SKM-1 treated with dmso at 0.1 percent for 144 hours (cell line): Measurements from ENCODE around the gene DYRK4.
A peak's percentile ranks its signal among the peaks of the same experiment; 100 is the strongest.

ENCODE experiments used
- DNase-seq: peaks from one replicate; lab custom pipeline; 2025; ENCODE audit not compliant: unreplicated experiment; lab: John Stamatoyannopoulos, UW

DYRK4 gene

DNA sequence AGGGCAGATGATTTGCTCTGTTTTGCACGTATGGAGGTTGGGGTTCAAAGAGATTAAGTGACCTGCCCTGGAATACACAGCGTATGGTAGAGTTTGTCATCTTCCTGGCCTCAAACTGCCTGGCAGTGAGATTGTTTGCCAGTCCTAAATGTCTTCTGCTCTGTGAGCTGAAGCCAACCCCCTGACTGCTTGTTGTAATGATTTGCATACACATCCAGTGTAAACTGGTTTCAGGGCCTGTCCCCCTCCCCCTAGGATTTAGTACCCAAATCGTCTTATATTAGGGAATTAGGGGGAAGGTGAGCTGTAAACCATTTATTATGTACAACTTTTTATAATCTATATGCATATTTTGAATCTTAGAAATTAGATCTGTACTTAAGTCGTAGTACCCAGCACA, 48.5 kb downstream of the DYRK4 start:
- no peak for DNase-seq

DNA sequence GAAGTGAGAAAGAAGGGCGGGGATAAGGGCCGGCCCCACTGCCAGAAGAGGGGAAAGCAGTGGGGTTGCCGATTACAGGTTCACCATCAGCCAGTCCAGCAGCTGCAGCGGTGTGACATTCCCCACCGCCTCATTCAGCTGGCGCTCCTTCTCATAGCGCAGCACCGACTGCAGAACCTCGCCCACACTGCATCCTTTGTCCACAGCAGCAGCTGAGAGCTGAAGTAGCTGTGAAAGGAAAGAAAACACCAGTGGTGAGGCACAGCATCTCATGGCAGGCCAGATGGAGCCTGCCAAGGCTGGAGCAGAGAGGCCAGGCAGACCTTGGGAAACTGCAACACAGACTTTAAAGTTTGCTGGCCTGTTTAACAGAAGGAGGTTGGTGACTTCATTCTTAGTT, 53.7 kb downstream of the DYRK4 start:
- no peak for DNase-seq

DNA sequence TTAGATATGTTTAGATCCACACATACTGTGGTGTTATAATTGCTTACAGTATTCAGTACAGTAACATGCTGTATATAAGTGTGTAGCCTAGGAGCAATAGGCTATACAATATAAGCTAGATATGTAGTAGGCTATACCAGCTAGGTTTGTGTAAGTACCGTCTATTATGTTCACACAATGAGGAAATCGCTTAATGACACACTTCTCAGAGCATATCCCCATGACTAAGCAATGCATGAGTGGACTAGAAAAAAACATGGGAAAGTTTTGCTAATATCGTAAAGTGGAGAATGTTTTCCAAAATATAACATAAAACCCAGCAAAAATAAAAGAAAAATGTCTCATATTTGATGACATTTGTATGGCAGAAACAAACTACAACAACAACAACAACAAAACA, 59.5 kb downstream of the DYRK4 start:
- no peak for DNase-seq

DNA sequence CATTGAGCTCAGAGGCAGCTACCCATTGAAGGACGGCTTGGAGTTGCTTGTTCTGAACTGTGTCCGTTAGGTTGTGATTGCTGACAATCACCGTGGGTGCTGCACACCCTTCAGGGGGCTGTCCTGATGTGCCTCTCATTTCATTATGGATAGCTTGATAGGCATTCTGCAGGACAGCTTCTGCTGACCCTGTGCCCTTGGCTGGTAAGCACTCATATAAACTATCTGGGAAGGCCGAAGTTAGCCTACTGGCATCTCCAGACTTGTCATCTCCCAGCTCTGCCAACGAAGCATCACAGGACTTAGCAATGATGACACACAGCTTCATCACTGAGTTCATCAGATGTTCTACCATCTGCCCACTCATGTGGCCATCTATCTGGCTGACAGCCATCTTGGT, 64.5 kb downstream of the DYRK4 start:
- no peak for DNase-seq

DNA sequence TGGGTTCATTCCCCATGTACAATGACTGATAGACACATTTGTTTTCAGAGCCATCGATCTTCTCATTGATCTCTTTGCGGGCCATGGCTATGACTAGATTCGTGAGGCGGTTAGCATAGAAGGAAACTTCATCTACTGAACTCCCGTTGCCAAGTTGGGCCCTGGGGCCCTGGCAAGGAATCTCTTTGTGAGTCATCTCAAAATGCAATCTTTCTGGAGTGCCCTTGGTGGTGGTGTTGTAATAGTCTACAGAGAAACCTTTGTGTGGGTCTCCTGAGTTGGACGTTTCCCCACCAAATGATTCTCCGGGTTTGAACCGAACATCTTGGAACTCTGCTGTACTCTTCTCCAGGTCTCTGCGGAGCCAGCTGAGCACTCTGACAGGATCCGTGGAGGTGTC, 66.4 kb downstream of the DYRK4 start:
- DNase-seq = no peak

DNA sequence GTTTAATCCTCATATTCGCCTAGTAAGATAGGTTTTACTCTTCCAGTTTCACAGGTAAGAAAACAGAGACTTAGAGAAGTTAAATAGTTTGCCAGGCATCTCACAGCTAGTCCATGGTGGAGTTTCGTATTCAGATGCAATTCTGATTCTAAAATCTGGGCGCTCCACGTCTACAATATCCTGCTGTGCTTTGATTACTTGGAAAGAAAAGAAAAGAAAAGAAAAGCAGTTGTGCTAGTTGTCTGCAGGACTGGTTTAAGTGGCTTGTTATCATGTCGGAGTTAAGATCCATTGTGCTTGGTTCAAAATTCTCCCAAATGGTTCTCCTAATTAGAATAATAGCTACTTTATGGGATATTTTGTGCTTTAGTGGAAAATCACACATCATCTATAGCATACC, 68.3 kb downstream of the DYRK4 start:
- no peak for DNase-seq

DNA sequence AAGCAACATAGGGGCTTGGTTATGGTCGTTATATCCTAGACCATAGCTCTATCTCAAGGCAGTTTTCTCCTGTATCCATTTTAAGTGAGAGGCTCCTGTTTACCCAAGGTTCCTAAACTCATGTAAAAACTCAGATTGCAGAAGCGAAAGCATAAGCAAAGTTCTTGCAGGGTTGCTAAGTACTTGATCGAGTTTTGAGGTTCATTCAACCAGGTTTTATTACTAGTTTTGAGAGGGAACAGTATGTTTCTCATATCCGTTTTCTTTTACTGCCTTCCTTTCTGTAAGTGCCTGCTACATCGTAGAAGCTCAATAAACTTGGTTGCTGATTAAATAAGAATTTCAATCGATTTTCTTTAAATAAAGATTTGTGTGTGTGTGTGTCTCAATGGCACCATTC, 81.7 kb downstream of the DYRK4 start:
- no peak for DNase-seq

DNA sequence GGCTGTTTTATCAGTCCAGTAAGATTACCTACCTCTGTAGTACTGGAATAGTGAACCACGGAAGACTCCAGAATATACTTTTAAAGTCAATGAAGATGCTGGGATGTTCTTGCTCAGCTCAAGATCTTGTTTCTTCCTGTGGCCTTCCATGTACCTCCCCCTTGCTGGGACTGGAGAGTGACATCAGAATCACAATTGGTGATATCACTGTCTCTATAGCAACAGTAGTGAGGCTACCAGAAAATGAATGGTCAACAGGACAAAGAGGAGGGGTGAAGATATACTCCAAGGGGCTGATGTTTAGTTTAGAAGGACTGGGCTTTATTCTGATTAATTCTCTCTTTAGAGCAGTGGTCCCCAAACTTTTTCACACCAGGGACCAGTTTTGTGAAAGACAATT, 83.0 kb downstream of the DYRK4 start:
- no peak for DNase-seq

DNA sequence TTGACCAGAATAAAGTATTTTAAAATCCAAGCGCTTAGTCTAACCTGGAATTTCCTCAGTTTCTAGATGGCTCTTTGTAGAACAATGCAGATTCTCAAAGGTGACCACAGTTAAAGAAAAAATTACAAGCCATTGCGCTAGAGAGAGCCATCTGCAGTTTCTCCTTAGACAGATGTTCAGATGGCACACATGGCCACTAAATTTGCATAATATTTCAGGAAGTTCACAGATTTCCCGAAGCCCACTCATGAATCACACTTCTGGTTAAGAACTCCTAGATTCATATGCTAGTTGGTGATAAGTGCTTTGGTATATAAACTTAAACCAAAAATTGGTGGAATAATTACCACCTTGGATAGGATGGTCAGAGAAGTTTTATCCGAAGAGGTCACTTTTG, 86.1 kb downstream of the DYRK4 start:
- DNase-seq = no peak

DNA sequence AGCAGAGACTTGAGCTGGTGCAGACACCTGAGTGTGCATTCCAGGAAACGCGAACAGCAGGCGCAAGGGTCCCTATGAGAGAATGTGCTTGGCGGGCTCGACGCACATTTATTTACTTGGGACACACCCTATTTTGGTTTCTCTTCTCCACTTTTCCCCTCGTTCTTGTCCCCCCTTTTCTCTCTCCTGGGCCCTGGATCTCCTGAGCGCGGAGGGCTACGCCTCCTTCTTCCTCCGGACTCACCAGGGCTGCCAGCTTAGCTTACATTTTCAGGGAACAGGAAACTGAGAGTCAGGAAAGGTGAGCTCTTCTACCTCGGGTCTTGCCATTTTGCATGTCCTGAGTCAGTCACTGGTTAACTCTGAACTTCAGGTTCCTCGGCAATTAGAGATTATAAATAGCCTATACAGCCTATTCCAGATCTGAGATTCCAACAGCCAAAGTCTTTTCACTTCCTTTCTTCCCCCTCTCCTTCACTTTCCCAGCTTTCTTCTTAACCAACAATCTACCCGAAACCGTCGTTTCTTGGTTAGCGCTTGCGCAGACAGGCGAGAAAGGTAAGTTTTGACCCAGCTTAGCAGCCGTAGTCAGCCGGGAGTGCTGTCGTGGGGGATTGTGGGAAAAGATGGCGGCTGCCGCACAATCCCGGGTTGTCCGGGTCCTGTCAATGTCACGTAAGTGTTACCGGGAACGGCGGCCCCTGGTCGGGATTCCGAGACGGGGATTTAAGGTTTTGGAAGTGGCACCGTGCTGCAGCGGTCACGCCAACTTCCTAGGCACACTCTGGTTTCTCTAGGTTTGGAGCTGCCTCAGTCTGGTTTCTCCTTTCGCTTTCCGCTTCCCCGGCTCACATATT, 86.7 kb downstream of the DYRK4 start, which contains the start of the genes AKAP3 and NDUFA9:
Gene AKAP3 (minus strand): TSS at position 551 of the 857 bp plus-strand sequence. CDS start 10,855 bp downstream, outside the sequence.
Gene NDUFA9 (plus strand): TSS at position 614 of the 857 bp plus-strand sequence. CDS start 13 bp downstream, at position 627.
- DNase-seq = peak; percentile 19

DNA sequence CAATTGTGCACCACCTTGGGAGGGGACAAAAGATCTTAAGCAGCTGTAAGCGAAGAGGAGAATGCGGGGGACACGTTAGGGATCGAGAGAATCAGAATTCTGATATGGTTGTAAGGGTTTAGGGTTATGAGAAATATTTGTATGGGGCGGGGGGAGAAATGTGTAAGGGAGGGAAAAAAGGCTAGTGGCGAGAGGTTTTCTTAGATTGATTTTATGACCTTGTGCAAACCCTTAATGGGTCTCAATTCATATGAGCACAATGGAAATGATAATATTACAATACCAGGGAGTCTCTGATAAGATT, 87.3 kb downstream of the DYRK4 start:
- DNase-seq = no peak

DNA sequence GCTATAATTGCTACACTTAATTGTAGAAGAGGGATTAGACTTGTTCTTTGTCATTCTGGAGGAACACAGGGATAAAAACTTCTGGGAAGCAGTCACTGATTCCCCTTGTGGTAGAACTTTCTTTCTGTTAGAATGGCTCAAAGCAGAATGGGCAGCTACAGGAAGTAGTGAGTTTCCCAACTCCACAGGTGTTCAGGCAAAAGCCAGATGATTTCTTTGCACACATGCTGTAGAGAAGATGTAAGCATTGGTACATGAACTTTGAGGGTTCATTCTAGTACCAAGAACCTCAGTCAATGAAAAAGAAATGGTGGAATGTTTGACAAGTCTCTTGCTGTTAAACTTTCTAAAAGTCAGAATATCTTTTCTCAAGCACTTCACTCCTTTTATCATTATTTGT, 91.2 kb downstream of the DYRK4 start:
- DNase-seq = no peak

DNA sequence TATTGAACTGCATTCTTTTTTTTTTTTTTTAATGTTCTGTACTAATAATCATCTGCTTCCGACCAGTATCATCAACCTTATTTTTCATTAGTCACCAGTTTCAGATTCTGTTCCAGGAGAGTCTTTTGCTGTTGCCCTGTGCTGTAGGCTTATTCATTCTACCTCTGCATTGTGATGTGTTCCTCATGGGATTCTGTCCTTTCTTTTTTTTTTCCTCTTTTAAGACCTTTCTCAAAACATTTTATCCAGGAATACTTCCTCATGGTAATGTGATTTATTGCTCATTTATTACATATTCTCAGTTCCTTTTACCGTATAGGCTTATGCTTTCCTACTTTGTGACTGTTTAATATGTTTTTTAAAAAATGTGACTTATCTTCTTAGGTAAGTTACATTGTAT, 91.7 kb downstream of the DYRK4 start:
- DNase-seq = no peak
